ENCODE measurements around the gene UTS2R. TPM values are rescaled to one million over a fixed set of nuclear protein-coding genes. Genes with fewer than 3 reads are reported as not detected.

UTS2R gene
- total RNA-seq, 1 donor from 2014 or later = not detected

- Mint-ChIP-seq H3K27me3 (ENCODE audit: unreplicated experiment) (peaks cover 6% of the 10 kb centered on the region), H3K4me1 (ENCODE audit: unreplicated experiment) (no peaks in the 10 kb centered on the region), H3K36me3 (ENCODE audit: low read depth, unreplicated experiment) (no peaks in the 10 kb centered on the region), H3K9me3 (ENCODE audit: unreplicated experiment) (no peaks in the 10 kb centered on the region), H3K4me3 (ENCODE audit: unreplicated experiment) (no peak overlapping the region), H3K27ac (ENCODE audit: unreplicated experiment) (no peak overlapping the region)
- TF ChIP-seq, protein P1, sequence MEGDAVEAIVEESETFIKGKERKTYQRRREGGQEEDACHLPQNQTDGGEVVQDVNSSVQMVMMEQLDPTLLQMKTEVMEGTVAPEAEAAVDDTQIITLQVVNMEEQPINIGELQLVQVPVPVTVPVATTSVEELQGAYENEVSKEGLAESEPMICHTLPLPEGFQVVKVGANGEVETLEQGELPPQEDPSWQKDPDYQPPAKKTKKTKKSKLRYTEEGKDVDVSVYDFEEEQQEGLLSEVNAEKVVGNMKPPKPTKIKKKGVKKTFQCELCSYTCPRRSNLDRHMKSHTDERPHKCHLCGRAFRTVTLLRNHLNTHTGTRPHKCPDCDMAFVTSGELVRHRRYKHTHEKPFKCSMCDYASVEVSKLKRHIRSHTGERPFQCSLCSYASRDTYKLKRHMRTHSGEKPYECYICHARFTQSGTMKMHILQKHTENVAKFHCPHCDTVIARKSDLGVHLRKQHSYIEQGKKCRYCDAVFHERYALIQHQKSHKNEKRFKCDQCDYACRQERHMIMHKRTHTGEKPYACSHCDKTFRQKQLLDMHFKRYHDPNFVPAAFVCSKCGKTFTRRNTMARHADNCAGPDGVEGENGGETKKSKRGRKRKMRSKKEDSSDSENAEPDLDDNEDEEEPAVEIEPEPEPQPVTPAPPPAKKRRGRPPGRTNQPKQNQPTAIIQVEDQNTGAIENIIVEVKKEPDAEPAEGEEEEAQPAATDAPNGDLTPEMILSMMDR (IDR thresholded peaks at IDR 0.05; ENCODE audit: unreplicated experiment) = no peak
- no peak for DNase-seq (ENCODE audit: low spot score)
Observed at GRCh38 chr17:82348434-82348833, 23.1 kb upstream of the UTS2R start.

GRCh38 chr17:82348866-82349265 is 22.7 kb upstream of the UTS2R start:
- no peak overlapping the region for H3K27ac Mint-ChIP-seq (ENCODE audit: unreplicated experiment)
- H3K9me3 Mint-ChIP-seq (ENCODE audit: unreplicated experiment) = no peaks in the 10 kb centered on the region
- H3K36me3 Mint-ChIP-seq (ENCODE audit: low read depth, unreplicated experiment) = no peaks in the 10 kb centered on the region
- no peak for DNase-seq (ENCODE audit: low spot score)
- TF ChIP-seq, protein P1 (IDR thresholded peaks at IDR 0.05; ENCODE audit: unreplicated experiment) = no peak
- H3K4me3 Mint-ChIP-seq (ENCODE audit: unreplicated experiment) = no peak overlapping the region
- H3K4me1 Mint-ChIP-seq (ENCODE audit: unreplicated experiment) = no peaks in the 10 kb centered on the region
- H3K27me3 Mint-ChIP-seq (ENCODE audit: unreplicated experiment) = peaks cover 6% of the 10 kb centered on the region

DNA sequence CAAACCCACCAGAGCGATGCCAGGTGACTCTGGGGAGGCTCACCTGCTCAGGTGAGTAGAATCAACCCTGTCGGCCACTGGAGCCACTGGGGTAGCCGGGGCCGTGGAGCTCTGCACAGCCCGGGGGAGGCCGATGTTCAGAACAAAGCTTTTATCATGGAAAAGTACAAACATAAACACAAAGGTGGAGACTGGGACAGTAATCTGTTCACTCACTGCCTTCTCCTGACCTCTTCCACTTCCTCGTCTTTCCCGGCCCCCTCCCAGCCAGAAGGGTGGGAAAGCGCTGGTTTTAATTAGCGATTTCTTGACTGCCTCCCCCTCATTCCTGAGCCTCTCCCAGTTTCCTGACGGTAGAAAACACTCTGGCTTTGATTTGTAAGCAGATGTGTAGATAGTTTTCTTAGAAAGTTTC is 22.3 kb upstream of the UTS2R start:
- TF ChIP-seq, protein P1 (IDR thresholded peaks at IDR 0.05; ENCODE audit: unreplicated experiment) = no peak
- no peaks in the 10 kb centered on the region for H3K36me3 Mint-ChIP-seq (ENCODE audit: low read depth, unreplicated experiment)
- H3K9me3 Mint-ChIP-seq (ENCODE audit: unreplicated experiment) = no peaks in the 10 kb centered on the region
- DNase-seq (ENCODE audit: low spot score) = no peak
- H3K4me1 Mint-ChIP-seq (ENCODE audit: unreplicated experiment) = no peaks in the 10 kb centered on the region
- peaks cover 6% of the 10 kb centered on the region for H3K27me3 Mint-ChIP-seq (ENCODE audit: unreplicated experiment)
- H3K4me3 Mint-ChIP-seq (ENCODE audit: unreplicated experiment) = no peak overlapping the region
- H3K27ac Mint-ChIP-seq (ENCODE audit: unreplicated experiment) = no peak overlapping the region

DNA sequence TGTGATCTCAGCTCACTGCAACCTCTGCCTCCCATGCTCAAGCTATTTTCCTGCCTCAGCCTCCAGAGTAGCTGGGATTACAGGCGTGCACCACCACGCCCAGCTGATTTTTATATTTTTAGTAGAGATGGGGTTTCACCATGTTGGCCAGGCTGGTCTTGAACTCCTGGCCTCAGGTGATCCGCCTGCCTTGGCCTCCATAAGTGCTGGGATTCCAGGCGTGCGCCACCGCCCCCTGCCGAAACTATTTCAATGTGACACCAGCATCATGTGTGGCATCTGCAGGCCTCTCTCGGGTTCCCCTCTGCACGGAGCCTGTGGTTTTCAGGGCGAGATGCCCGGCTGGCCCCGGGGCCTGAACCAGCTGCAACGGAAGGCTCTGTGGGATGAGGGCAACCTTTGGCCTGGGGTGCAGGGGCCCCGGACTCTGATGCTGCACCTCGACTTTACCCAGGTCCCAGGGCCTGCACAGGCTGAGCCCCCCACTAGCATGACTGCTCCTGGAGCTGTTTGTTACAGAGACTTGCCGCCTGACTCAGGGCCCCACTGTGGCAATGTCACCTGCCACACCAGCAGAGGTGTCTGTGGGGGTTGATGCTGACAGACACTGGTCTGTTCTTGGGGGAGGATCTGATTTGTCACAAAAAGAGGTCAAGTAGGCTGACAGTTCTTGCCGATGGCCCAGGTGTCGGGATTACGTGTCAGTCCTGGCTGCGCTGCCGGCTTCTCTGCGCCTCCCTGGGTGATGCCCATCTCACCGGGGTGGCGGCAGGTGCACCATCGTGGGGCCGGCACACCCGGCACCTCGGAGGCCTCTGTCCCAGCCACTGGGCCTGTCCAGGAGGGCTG is 21.2 kb upstream of the UTS2R start:
- Mint-ChIP-seq H3K9me3 (ENCODE audit: unreplicated experiment) (no peaks in the 10 kb centered on the region), H3K36me3 (ENCODE audit: low read depth, unreplicated experiment) (no peaks in the 10 kb centered on the region), H3K27me3 (ENCODE audit: unreplicated experiment) (peaks cover 5% of the 10 kb centered on the region), H3K4me1 (ENCODE audit: unreplicated experiment) (no peaks in the 10 kb centered on the region), H3K27ac (ENCODE audit: unreplicated experiment) (no peak overlapping the region), H3K4me3 (ENCODE audit: unreplicated experiment) (no peak overlapping the region)
- no peak for DNase-seq (ENCODE audit: low spot score)
- TF ChIP-seq, protein P1 (IDR thresholded peaks at IDR 0.05; ENCODE audit: unreplicated experiment) = no peak

GRCh38 chr17:82351254-82351712 is 20.3 kb upstream of the UTS2R start:
- H3K4me3 Mint-ChIP-seq (ENCODE audit: unreplicated experiment) = no peak overlapping the region
- H3K36me3 Mint-ChIP-seq (ENCODE audit: low read depth, unreplicated experiment) = no peaks in the 10 kb centered on the region
- H3K4me1 Mint-ChIP-seq (ENCODE audit: unreplicated experiment) = no peaks in the 10 kb centered on the region
- TF ChIP-seq, protein P1 (IDR thresholded peaks at IDR 0.05; ENCODE audit: unreplicated experiment) = no peak
- peaks cover 5% of the 10 kb centered on the region for H3K27me3 Mint-ChIP-seq (ENCODE audit: unreplicated experiment)
- no peaks in the 10 kb centered on the region for H3K9me3 Mint-ChIP-seq (ENCODE audit: unreplicated experiment)
- no peak overlapping the region for H3K27ac Mint-ChIP-seq (ENCODE audit: unreplicated experiment)
- no peak for DNase-seq (ENCODE audit: low spot score)

Measured in endothelial cell (in vitro differentiated cells).